HepG2 (cell line): ENCODE results near the gene SUSD6.

Experiments
- CCAR2 ChIP-seq: fragments of 200-400 bp; formaldehyde crosslinking; optimal IDR thresholded peaks from 2 replicates; pipeline ENCODE3; 2018; ENCODE audit warnings: low read depth, mild to moderate bottlenecking, low read length, moderate library complexity
- CTCF ChIP-seq: sonication (generic); formaldehyde crosslinking; IDR thresholded peaks from 2 replicates; pipeline ENCODE4 v1.5.0; 2020; ENCODE audit warnings: mild to moderate bottlenecking, missing genetic modification reagents, moderate library complexity
- DR1 ChIP-seq: sonication (generic); formaldehyde crosslinking; IDR thresholded peaks from 2 replicates; pipeline ENCODE4 v1.8.0; 2021; ENCODE audit warnings: mild to moderate bottlenecking, missing genetic modification reagents, inconsistent platforms
- EHMT2 ChIP-seq: fragments of 200-600 bp; sonication (generic); IDR thresholded peaks from 2 replicates; pipeline ENCODE4 v1.7.0; 2017; ENCODE audit warnings: antibody characterized with exemption, low read depth, low read length, borderline replicate concordance
- RBM39 ChIP-seq: fragments of 200-400 bp; formaldehyde crosslinking; IDR thresholded peaks from one replicate; pipeline ENCODE4 v1.6.1; 2018; ENCODE audit warnings: antibody characterized with exemption, mild to moderate bottlenecking, low read depth, low read length; ENCODE audit not compliant: poor library complexity, severe bottlenecking
- SMC3 ChIP-seq: IDR thresholded peaks from 2 replicates; pipeline ENCODE4 v1.6.1; 2011; ENCODE audit warnings: low read length, improper control_type of control experiment
- TFDP1 ChIP-seq: IDR thresholded peaks from 2 replicates; pipeline ENCODE4 v1.6.1; 2016; ENCODE audit warnings: missing compliant biosample characterization, missing genetic modification reagents, borderline replicate concordance

GRCh38 chr14:69662636-69663299, 51.4 kb downstream of the SUSD6 start:
- TF ChIP-seq DR1 (no peak), CTCF (CRISPR knock-in tag) (no peak), RBM39 (no peak), EHMT2 (no peak), TFDP1 (no peak), CCAR2 (no peak), SMC3 (no peak)
